ENCODE data around the gene ZCCHC14.
A peak's percentile ranks its signal among the peaks of the same experiment; 100 is the strongest.
"Not testable (repeated sequence)": the region's sequence is repeated elsewhere in the genome, so short reads cannot be mapped to it uniquely, and the experiment has no call there.

ZCCHC14 gene

GRCh38 chr16:87395181-87395842 lies 97.5 kb downstream of the ZCCHC14 start:
- no peak overlapping the region for H3K27ac ChIP-seq (ENCODE audit: insufficient read depth, low read length, poor library complexity, severe bottlenecking)
- H3K36me3 ChIP-seq (ENCODE audit: control insufficient read depth, insufficient read depth, low read length): peaks cover 8% of the 10 kb centered on the region
- H3K4me3 ChIP-seq (ENCODE audit: insufficient read depth, low read depth, low read length, poor library complexity, severe bottlenecking): no peak overlapping the region
- DNase-seq: no peak
- H3K9me3 ChIP-seq (ENCODE audit: control insufficient read depth, low read length): no peaks in the 10 kb centered on the region
- peaks cover 25% of the 10 kb centered on the region for H3K4me1 ChIP-seq (ENCODE audit: control insufficient read depth, insufficient read depth, low read length, poor library complexity, severe bottlenecking)
- H3K27me3 ChIP-seq (replicated peaks; ENCODE audit: control insufficient read depth, insufficient read depth, low read length, poor library complexity, severe bottlenecking): no peaks in the 10 kb centered on the region

- no peaks in the 10 kb centered on the region for H3K9me3 ChIP-seq (ENCODE audit: control insufficient read depth, low read length)
- H3K27me3 ChIP-seq (replicated peaks; ENCODE audit: control insufficient read depth, insufficient read depth, low read length, poor library complexity, severe bottlenecking): no peaks in the 10 kb centered on the region
- peak overlapping the region; percentile 75 for H3K27ac ChIP-seq (ENCODE audit: insufficient read depth, low read length, poor library complexity, severe bottlenecking)
- peak overlapping the region; percentile 80 for H3K4me3 ChIP-seq (ENCODE audit: insufficient read depth, low read depth, low read length, poor library complexity, severe bottlenecking)
- no peaks in the 10 kb centered on the region for H3K36me3 ChIP-seq (ENCODE audit: control insufficient read depth, insufficient read depth, low read length)
- DNase-seq: no peak
- peaks cover 25% of the 10 kb centered on the region for H3K4me1 ChIP-seq (ENCODE audit: control insufficient read depth, insufficient read depth, low read length, poor library complexity, severe bottlenecking)
Observed at GRCh38 chr16:87393680-87394055, 99.2 kb downstream of the ZCCHC14 start.

DNA sequence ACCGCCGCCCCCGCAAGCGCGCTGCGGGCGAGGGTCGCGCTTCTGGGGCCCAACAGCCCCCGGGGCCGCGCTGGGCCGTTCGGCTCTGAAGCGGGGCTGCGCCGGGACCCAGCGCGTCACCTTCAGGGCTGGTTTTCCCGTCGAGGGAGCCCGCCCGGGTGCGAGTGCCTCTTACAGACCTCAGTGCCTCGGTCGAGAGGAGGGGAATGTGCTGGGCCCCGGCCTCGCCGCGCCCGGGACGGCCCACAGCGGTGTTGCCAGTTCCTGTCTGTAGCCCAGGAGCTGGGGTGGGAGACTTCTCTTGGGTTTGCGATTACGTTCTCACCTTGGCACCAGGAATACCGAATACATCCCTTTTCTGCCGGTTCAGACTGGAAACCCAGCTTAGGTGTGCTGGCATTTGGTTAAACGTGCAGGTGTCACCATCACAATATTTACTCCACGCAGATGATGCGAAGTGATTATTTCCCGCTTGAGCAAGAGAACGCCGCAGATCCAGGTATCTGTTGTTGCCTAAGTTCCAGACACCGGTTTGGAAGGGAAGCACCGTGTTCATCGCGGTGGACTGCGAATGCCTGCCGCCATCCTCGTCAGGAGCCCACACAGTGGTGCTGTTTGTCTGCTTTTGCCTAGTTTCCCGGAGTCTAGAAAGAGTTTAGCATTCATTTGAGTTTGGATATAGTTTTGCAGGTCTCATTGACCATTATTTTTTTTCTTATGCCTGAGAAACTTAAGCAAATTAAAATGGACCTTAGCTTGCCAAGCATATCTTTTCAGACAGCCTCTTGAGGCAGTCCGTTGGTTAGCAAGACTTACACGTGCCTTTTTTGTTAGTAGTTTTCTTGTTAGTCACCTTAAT lies 99.8 kb downstream of the ZCCHC14 start:
- peak in 1 of 3 donors; percentile 25 for DNase-seq
- peaks cover 25% of the 10 kb centered on the region for H3K4me1 ChIP-seq (ENCODE audit: control insufficient read depth, insufficient read depth, low read length, poor library complexity, severe bottlenecking)

DNA sequence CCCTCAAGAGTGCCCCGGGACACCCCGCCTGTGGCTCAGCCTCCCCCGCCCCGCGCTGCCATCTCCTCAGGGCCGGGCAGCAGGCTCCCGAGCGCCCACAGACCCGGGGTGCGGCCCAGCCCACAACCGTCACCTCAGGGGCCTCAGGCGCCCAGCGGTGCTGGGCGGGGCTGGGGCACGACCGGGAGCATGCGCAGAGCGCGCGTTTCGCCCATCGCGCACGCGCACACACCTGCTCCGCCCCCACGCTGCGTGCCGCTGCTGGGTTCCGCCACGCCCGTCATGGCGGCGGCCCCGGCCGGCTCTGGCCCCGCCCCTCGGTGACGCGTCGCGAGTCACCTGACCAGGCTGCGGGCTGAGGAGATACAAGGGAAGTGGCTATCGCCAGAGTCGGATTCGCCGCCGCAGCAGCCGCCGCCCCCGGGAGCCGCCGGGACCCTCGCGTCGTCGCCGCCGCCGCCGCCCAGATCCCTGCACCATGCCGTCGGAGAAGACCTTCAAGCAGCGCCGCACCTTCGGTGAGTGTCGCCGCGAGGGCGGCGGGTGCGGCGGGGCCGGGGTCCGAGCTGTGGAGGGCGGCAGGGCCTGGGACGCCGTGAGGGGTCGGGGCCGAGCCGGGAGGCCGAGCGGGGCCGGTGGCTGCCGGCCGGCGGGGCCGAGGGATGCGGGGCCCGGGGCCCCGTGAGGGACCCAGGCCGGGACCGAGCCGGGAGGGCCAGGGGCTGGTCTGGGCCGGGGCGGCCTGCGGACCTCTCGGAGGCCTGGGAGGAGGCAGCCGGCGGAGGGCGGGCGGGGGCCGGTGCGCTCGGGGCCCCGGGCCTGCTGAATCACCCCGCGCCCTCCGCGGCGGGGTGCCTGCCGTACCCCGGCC lies 100.6 kb downstream of the ZCCHC14 start, which contains the start of gene MAP1LC3B:
Gene MAP1LC3B, plus strand, starts transcription at position 387 of the 871 bp plus-strand sequence. Its CDS starts 92 bp downstream, at position 479.
- DNase-seq: peak; percentile 96 to 97 (median 97)
- H3K27ac ChIP-seq (ENCODE audit: insufficient read depth, low read length, poor library complexity, severe bottlenecking): peak within 1 kb of the TSS; percentile 78
- peak within 1 kb of the TSS; percentile 80 for H3K4me3 ChIP-seq (ENCODE audit: insufficient read depth, low read depth, low read length, poor library complexity, severe bottlenecking)
- no peaks in the 10 kb centered on the region for H3K9me3 ChIP-seq (ENCODE audit: control insufficient read depth, low read length)
- H3K27me3 ChIP-seq (replicated peaks; ENCODE audit: control insufficient read depth, insufficient read depth, low read length, poor library complexity, severe bottlenecking): no peaks in the 10 kb centered on the region
- H3K36me3 ChIP-seq (ENCODE audit: control insufficient read depth, insufficient read depth, low read length): no peaks in the 10 kb centered on the region
- H3K4me1 ChIP-seq (ENCODE audit: control insufficient read depth, insufficient read depth, low read length, poor library complexity, severe bottlenecking): peaks cover 33% of the 10 kb centered on the region

More for the DNA sequence above, 99.8 kb downstream of the ZCCHC14 start:
- peak overlapping the region; percentile 80 for H3K4me3 ChIP-seq (ENCODE audit: insufficient read depth, low read depth, low read length, poor library complexity, severe bottlenecking)
- no peaks in the 10 kb centered on the region for H3K9me3 ChIP-seq (ENCODE audit: control insufficient read depth, low read length)
- no peaks in the 10 kb centered on the region for H3K36me3 ChIP-seq (ENCODE audit: control insufficient read depth, insufficient read depth, low read length)
- H3K27me3 ChIP-seq (replicated peaks; ENCODE audit: control insufficient read depth, insufficient read depth, low read length, poor library complexity, severe bottlenecking): no peaks in the 10 kb centered on the region
- peak overlapping the region; percentile 75 for H3K27ac ChIP-seq (ENCODE audit: insufficient read depth, low read length, poor library complexity, severe bottlenecking)

GRCh38 chr16:87391324-87391949 lies 101.4 kb downstream of the ZCCHC14 start:
- Histone ChIP-seq H3K4me3 (ENCODE audit: insufficient read depth, low read depth, low read length, poor library complexity, severe bottlenecking) (peak overlapping the region; percentile 54), H3K27ac (ENCODE audit: insufficient read depth, low read length, poor library complexity, severe bottlenecking) (peak overlapping the region; percentile 78), H3K4me1 (ENCODE audit: control insufficient read depth, insufficient read depth, low read length, poor library complexity, severe bottlenecking) (peaks cover 37% of the 10 kb centered on the region), H3K9me3 (ENCODE audit: control insufficient read depth, low read length) (no peaks in the 10 kb centered on the region), H3K27me3 (replicated peaks; ENCODE audit: control insufficient read depth, insufficient read depth, low read length, poor library complexity, severe bottlenecking) (no peaks in the 10 kb centered on the region), H3K36me3 (ENCODE audit: control insufficient read depth, insufficient read depth, low read length) (no peaks in the 10 kb centered on the region)
- no peak for DNase-seq

DNA sequence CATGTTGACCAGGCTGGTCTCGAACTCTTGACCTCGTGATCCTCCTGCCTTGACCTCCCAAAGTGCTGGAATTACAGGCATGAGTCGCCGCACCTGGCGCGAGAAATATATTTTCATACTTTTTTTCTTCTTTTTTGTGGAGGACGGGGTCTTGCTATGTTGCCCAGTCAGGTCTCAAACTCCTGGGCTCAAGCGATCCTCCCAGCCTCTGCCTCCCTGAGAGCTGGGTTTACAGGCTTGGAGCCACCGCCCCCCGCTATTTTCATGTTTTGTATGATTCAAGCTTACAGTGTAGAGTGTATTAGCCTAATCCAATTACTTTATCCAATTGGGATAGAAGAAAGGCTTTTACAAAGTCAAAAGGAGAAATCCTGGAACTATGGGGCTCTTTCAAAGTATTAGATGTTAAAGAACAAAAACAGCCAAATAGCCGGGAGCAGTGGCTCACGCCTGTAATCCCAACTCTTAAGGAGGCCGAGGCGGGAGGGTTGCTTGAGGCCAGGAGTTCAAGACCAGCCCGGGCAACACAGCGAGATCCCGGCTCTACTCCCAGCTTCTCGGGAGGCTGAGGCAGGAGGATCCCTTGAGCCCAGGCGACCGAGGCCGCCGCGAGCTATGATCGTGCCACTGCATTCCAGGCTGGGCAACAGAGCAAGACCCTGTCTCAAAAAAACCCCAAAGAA lies 102.0 kb downstream of the ZCCHC14 start:
- no peak overlapping the region for H3K27ac ChIP-seq (ENCODE audit: insufficient read depth, low read length, poor library complexity, severe bottlenecking)
- no peak for DNase-seq
- peaks cover 37% of the 10 kb centered on the region for H3K4me1 ChIP-seq (ENCODE audit: control insufficient read depth, insufficient read depth, low read length, poor library complexity, severe bottlenecking)
- no peaks in the 10 kb centered on the region for H3K9me3 ChIP-seq (ENCODE audit: control insufficient read depth, low read length)
- no peaks in the 10 kb centered on the region for H3K36me3 ChIP-seq (ENCODE audit: control insufficient read depth, insufficient read depth, low read length)
- H3K27me3 ChIP-seq (replicated peaks; ENCODE audit: control insufficient read depth, insufficient read depth, low read length, poor library complexity, severe bottlenecking): no peaks in the 10 kb centered on the region
- no peak overlapping the region for H3K4me3 ChIP-seq (ENCODE audit: insufficient read depth, low read depth, low read length, poor library complexity, severe bottlenecking)

GRCh38 chr16:87389914-87390313 lies 102.9 kb downstream of the ZCCHC14 start:
- not testable (repeated sequence) for DNase-seq; H3K36me3 ChIP-seq (ENCODE audit: control insufficient read depth, insufficient read depth, low read length); H3K27ac ChIP-seq (ENCODE audit: insufficient read depth, low read length, poor library complexity, severe bottlenecking); H3K27me3 ChIP-seq (replicated peaks; ENCODE audit: control insufficient read depth, insufficient read depth, low read length, poor library complexity, severe bottlenecking); H3K9me3 ChIP-seq (ENCODE audit: control insufficient read depth, low read length); H3K4me3 ChIP-seq (ENCODE audit: insufficient read depth, low read depth, low read length, poor library complexity, severe bottlenecking)
- peaks cover 36% of the 10 kb centered on the region for H3K4me1 ChIP-seq (ENCODE audit: control insufficient read depth, insufficient read depth, low read length, poor library complexity, severe bottlenecking)

- no peaks in the 10 kb centered on the region for H3K9me3 ChIP-seq (ENCODE audit: control insufficient read depth, low read length)
- H3K27ac ChIP-seq (ENCODE audit: insufficient read depth, low read length, poor library complexity, severe bottlenecking): no peak overlapping the region
- no peaks in the 10 kb centered on the region for H3K36me3 ChIP-seq (ENCODE audit: control insufficient read depth, insufficient read depth, low read length)
- peaks cover 35% of the 10 kb centered on the region for H3K4me1 ChIP-seq (ENCODE audit: control insufficient read depth, insufficient read depth, low read length, poor library complexity, severe bottlenecking)
- no peaks in the 10 kb centered on the region for H3K27me3 ChIP-seq (replicated peaks; ENCODE audit: control insufficient read depth, insufficient read depth, low read length, poor library complexity, severe bottlenecking)
- no peak for DNase-seq
- H3K4me3 ChIP-seq (ENCODE audit: insufficient read depth, low read depth, low read length, poor library complexity, severe bottlenecking): no peak overlapping the region
Observed at GRCh38 chr16:87389245-87389644, 103.6 kb downstream of the ZCCHC14 start.

DNA sequence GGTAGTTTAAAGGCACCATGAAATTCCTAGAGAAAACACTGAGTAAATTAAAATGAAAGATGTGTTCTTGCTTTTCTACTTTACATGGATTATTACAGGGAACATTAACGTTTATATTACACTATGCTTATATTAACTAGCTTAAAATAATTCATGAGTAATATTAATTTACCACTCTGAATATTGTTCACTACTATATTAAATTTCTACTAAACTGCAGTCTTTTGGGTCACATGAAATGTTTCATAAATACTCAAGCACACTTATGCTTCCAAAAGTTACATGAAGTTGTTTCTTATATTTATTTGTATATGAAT lies 104.0 kb downstream of the ZCCHC14 start:
- Histone ChIP-seq H3K4me3 (ENCODE audit: insufficient read depth, low read depth, low read length, poor library complexity, severe bottlenecking) (peak overlapping the region; percentile 14), H3K27ac (ENCODE audit: insufficient read depth, low read length, poor library complexity, severe bottlenecking) (peak overlapping the region; percentile 63), H3K27me3 (replicated peaks; ENCODE audit: control insufficient read depth, insufficient read depth, low read length, poor library complexity, severe bottlenecking) (no peaks in the 10 kb centered on the region), H3K36me3 (ENCODE audit: control insufficient read depth, insufficient read depth, low read length) (no peaks in the 10 kb centered on the region), H3K9me3 (ENCODE audit: control insufficient read depth, low read length) (no peaks in the 10 kb centered on the region), H3K4me1 (ENCODE audit: control insufficient read depth, insufficient read depth, low read length, poor library complexity, severe bottlenecking) (peaks cover 33% of the 10 kb centered on the region)
- no peak for DNase-seq
